NCI-H345 (cell line): ENCODE data around the gene ANAPC4.
A peak's percentile ranks its signal among the peaks of the same experiment; 100 is the strongest.

Experiments
- DNase-seq: peaks from one replicate; lab custom pipeline; 2025; lab: John Stamatoyannopoulos, UW

ANAPC4 gene

GRCh38 chr4:25433966-25434827 lies 57.1 kb downstream of the ANAPC4 start:
- no peak for DNase-seq

- peak; percentile 67 for DNase-seq
Observed at GRCh38 chr4:25437926-25438325, 60.9 kb downstream of the ANAPC4 start.

GRCh38 chr4:25439918-25440477 lies 62.9 kb downstream of the ANAPC4 start:
- peak; percentile 73 for DNase-seq

- no peak for DNase-seq
Observed at GRCh38 chr4:25440478-25441030, 63.5 kb downstream of the ANAPC4 start.

- peak; percentile 67 for DNase-seq
Observed at GRCh38 chr4:25441519-25442117, 64.6 kb downstream of the ANAPC4 start.

- DNase-seq: no peak
Observed at GRCh38 chr4:25442863-25443307, 65.8 kb downstream of the ANAPC4 start.

GRCh38 chr4:25443851-25444250 lies 66.8 kb downstream of the ANAPC4 start:
- no peak for DNase-seq

- DNase-seq: peak; percentile 84
Observed at GRCh38 chr4:25446611-25447010, 69.5 kb downstream of the ANAPC4 start.

GRCh38 chr4:25448379-25449109 lies 71.5 kb downstream of the ANAPC4 start:
- no peak for DNase-seq

GRCh38 chr4:25449270-25449669 lies 72.2 kb downstream of the ANAPC4 start:
- DNase-seq: no peak

GRCh38 chr4:25449688-25450087 lies 72.6 kb downstream of the ANAPC4 start:
- no peak for DNase-seq

- no peak for DNase-seq
Observed at GRCh38 chr4:25450491-25450901, 73.4 kb downstream of the ANAPC4 start.

- no peak for DNase-seq
Observed at GRCh38 chr4:25451676-25452075, 74.6 kb downstream of the ANAPC4 start.

GRCh38 chr4:25452081-25452480 lies 75.0 kb downstream of the ANAPC4 start:
- DNase-seq: no peak

- DNase-seq: no peak
Observed at GRCh38 chr4:25454476-25454875, 77.4 kb downstream of the ANAPC4 start.

- no peak for DNase-seq
Observed at GRCh38 chr4:25457053-25457715, 80.1 kb downstream of the ANAPC4 start.

GRCh38 chr4:25466966-25467697 lies 90.1 kb downstream of the ANAPC4 start:
- DNase-seq: no peak

GRCh38 chr4:25467843-25468242 lies 90.8 kb downstream of the ANAPC4 start:
- no peak for DNase-seq
